ENCODE data around the gene TYW3. TPM values are rescaled to one million over a fixed set of nuclear protein-coding genes. Genes with fewer than 3 reads are reported as not detected.

Gene TYW3
- total RNA-seq = 18.5 TPM
- long read RNA-seq, transcript TYW3-201 (6 exons, 3,430 nt) = major isoform, 23 of 26 reads
- long read RNA-seq, partial matches to known transcripts = 1 of 26 reads
- long read RNA-seq, other reads (novel, unspliced or antisense) = 2 of 26 reads

GRCh38 chr1:74732960-74733603 lies at the start of gene TYW3, which contains the start of gene CRYZ:
TSS of gene TYW3 (plus strand) at chr1:74733152. CDS start at chr1:74733245, 93 bp downstream.
TSS of gene CRYZ (minus strand) at chr1:74733050. CDS start at chr1:74724821, 8,229 bp downstream.
- peak; percentile 99 for ATAC-seq (ENCODE audit: poor library complexity)
- intact Hi-C loops (cut with DNase I) = no loop called here
- DNase-seq = peak; percentile 93

GRCh38 chr1:74683656-74684055 lies 49.3 kb upstream of the TYW3 start:
- DNase-seq (no peak), ATAC-seq (ENCODE audit: poor library complexity) (no peak)
- intact Hi-C loops (cut with DNase I) = no loop called here

- no peak for DNase-seq
- intact Hi-C loops (cut with DNase I) = no loop called here
- ATAC-seq (ENCODE audit: poor library complexity) = no peak
Measured at GRCh38 chr1:74684301-74684700, 48.7 kb upstream of the TYW3 start.

GRCh38 chr1:74686928-74687327 lies 46.0 kb upstream of the TYW3 start:
- no peak for ATAC-seq (ENCODE audit: poor library complexity)
- intact Hi-C loops (cut with DNase I) = no loop called here
- DNase-seq = no peak

- ATAC-seq (ENCODE audit: poor library complexity) (peak; percentile 73), DNase-seq (no peak)
- intact Hi-C loops (cut with DNase I) = no loop called here
Measured at GRCh38 chr1:74689621-74690363, 43.2 kb upstream of the TYW3 start.

GRCh38 chr1:74690364-74690696 lies 42.6 kb upstream of the TYW3 start:
- DNase-seq (no peak), ATAC-seq (ENCODE audit: poor library complexity) (no peak)
- intact Hi-C loops (cut with DNase I) = no loop called here

- intact Hi-C loops (cut with DNase I) = no loop called here
- DNase-seq = no peak
- no peak for ATAC-seq (ENCODE audit: poor library complexity)
Measured at GRCh38 chr1:74690909-74691308, 42.0 kb upstream of the TYW3 start.

GRCh38 chr1:74693473-74693872 lies 39.5 kb upstream of the TYW3 start:
- intact Hi-C loops (cut with DNase I) = no loop called here
- DNase-seq (no peak), ATAC-seq (ENCODE audit: poor library complexity) (no peak)

- intact Hi-C loops (cut with DNase I) = no loop called here
- ATAC-seq (ENCODE audit: poor library complexity) (peak; percentile 71), DNase-seq (no peak)
Measured at GRCh38 chr1:74697832-74698231, 35.1 kb upstream of the TYW3 start.

GRCh38 chr1:74699331-74699730 lies 33.6 kb upstream of the TYW3 start:
- intact Hi-C loops (cut with DNase I) = no loop called here
- DNase-seq (no peak), ATAC-seq (ENCODE audit: poor library complexity) (no peak)

- intact Hi-C loops (cut with DNase I) = no loop called here
- no peak for ATAC-seq (ENCODE audit: poor library complexity)
Measured at GRCh38 chr1:74703386-74704182, 29.4 kb upstream of the TYW3 start.

GRCh38 chr1:74712881-74713280 lies 20.1 kb upstream of the TYW3 start:
- DNase-seq (no peak), ATAC-seq (ENCODE audit: poor library complexity) (no peak)
- intact Hi-C loops (cut with DNase I) = no loop called here

More at GRCh38 chr1:74703386-74704182, 29.4 kb upstream of the TYW3 start:
- no peak for DNase-seq

- ATAC-seq (ENCODE audit: poor library complexity) = no peak
- intact Hi-C loops (cut with DNase I) = no loop called here
- DNase-seq = no peak
Measured at GRCh38 chr1:74713849-74714248, 19.1 kb upstream of the TYW3 start.

- intact Hi-C loops (cut with DNase I) = no loop called here
- ATAC-seq (ENCODE audit: poor library complexity) = no peak
- no peak for DNase-seq
Measured at GRCh38 chr1:74714429-74715235, 18.3 kb upstream of the TYW3 start.

GRCh38 chr1:74715236-74715502 lies 17.8 kb upstream of the TYW3 start:
- DNase-seq (no peak), ATAC-seq (ENCODE audit: poor library complexity) (no peak)
- intact Hi-C loops (cut with DNase I) = no loop called here

GRCh38 chr1:74715806-74716205 lies 17.1 kb upstream of the TYW3 start:
- no peak for DNase-seq
- ATAC-seq (ENCODE audit: poor library complexity) = no peak
- intact Hi-C loops (cut with DNase I) = no loop called here

GRCh38 chr1:74716822-74717221 lies 16.1 kb upstream of the TYW3 start:
- DNase-seq = no peak
- intact Hi-C loops (cut with DNase I) = no loop called here
- ATAC-seq (ENCODE audit: poor library complexity) = no peak

- intact Hi-C loops (cut with DNase I) = no loop called here
- DNase-seq (no peak), ATAC-seq (ENCODE audit: poor library complexity) (no peak)
Measured at GRCh38 chr1:74717626-74718025, 15.3 kb upstream of the TYW3 start.

- intact Hi-C loops (cut with DNase I) = no loop called here
Measured at GRCh38 chr1:74726063-74726462, 6.9 kb upstream of the TYW3 start.

More at GRCh38 chr1:74726063-74726462, 6.9 kb upstream of the TYW3 start:
- ATAC-seq (ENCODE audit: poor library complexity) (no peak), DNase-seq (no peak)

All from Right ventricle myocardium superior (tissue), 1 donor.